ENCODE measurements around the gene IL22RA1. TPM values are rescaled to one million over a fixed set of nuclear protein-coding genes. Genes with fewer than 3 reads are reported as not detected.

The IL22RA1 gene, protein sequence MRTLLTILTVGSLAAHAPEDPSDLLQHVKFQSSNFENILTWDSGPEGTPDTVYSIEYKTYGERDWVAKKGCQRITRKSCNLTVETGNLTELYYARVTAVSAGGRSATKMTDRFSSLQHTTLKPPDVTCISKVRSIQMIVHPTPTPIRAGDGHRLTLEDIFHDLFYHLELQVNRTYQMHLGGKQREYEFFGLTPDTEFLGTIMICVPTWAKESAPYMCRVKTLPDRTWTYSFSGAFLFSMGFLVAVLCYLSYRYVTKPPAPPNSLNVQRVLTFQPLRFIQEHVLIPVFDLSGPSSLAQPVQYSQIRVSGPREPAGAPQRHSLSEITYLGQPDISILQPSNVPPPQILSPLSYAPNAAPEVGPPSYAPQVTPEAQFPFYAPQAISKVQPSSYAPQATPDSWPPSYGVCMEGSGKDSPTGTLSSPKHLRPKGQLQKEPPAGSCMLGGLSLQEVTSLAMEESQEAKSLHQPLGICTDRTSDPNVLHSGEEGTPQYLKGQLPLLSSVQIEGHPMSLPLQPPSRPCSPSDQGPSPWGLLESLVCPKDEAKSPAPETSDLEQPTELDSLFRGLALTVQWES
- total RNA-seq (2014; rRNA removed; shearing (Covaris generic)) (not detected in 2 replicates), total RNA-seq (2022) (not detected in 2 replicates), Bru-seq, nascent RNA (percentile 13 among the genes with signal in this experiment), BruChase-seq, experiment 1, labeled RNA remaining after a 6-hour chase (percentile 11 among the genes with signal in this experiment), BruChase-seq, experiment 2, labeled RNA remaining after a 2-hour chase (percentile 5 among the genes with signal in this experiment)
- long read RNA-seq = 0 reads

GRCh38 chr1:24142546-24143534, at the start of gene IL22RA1:
IL22RA1 (minus strand) TSS chr1:24143140; CDS start chr1:24143082, 58 bp downstream.
- no TSS peak for BruUV-seq (replicated peaks)
- POLR2A ChIA-PET = interaction anchor here (0.9 kb wide), 1 partner anchor 167 kb away, joined by 3 read pairs; no protein-coding TSS in a partner anchor

DNA sequence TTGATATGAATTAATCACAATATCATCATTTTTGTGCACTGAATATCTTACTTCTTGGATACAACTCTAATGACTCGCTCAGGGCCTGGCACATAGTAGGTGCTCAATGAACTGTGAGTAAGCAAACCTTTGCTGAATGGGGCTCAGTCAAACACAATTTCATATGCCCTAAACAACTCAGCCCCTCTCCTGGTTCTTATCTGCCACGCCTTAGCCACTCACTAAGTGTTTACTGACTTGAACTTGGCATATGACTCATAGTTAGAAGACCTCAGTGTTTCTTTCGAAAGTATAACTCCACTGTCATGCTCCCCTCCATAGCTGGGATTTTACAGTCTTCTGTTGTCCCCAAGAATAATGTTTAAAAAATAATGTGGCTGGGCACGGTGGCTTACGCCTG, 48.9 kb upstream of the IL22RA1 start:
- Histone ChIP-seq H3K36me3 (ENCODE audit: insufficient read depth, low read length) (peaks cover under 1% of the 10 kb centered on the region; the same call in 1 of the 2 replicates), H4K20me1 (ENCODE audit: insufficient read depth, low read length) (no peaks in the 10 kb centered on the region), H3K9me2 (ENCODE audit: insufficient read depth, low read length) (no peaks in the 10 kb centered on the region), H3K4me3 (ENCODE audit: low read depth, low read length, poor library complexity, severe bottlenecking) (peak overlapping the region; percentile 31), H3K4me2 (ENCODE audit: low read length) (peak overlapping the region; percentile 90), H3K79me2 (ENCODE audit: insufficient read depth, low read depth, low read length) (peaks cover 2% of the 10 kb centered on the region), H2AFZ (ENCODE audit: low read length) (no peak overlapping the region), H3K27ac (ENCODE audit: low read depth, low read length, poor library complexity, severe bottlenecking) (peak overlapping the region; percentile 100), H3K4me1 (ENCODE audit: insufficient read depth, low read length, poor library complexity, severe bottlenecking) (peaks cover 69% of the 10 kb centered on the region), H3K9me3 (ENCODE audit: low read length) (no peaks in the 10 kb centered on the region)
- ChIA-PET CTCF (ENCODE audit: unreplicated experiment) (interaction anchor here (2.6 kb wide), 1 partner anchor 7 kb away, joined by 13 read pairs; no protein-coding TSS in a partner anchor), POLR2A (interaction anchor here (0.6 to 1.0 kb wide), 3 partner anchors 98 to 428 kb away, joined by 4 to 5 read pairs (median 4); no protein-coding TSS in a partner anchor)
- intact Hi-C loops (cut with micrococcal nuclease; ENCODE audit: unreplicated experiment) = loop anchor here (2.0 to 5.0 kb wide), 3 partner anchors 41 to 555 kb away; partner anchors contain the start of genes CLIC4 and SRSF10
- no TSS peak for BruUV-seq (replicated peaks)
- DNase-seq (ENCODE audit: low spot score) = no peak
- TF ChIP-seq, protein P1, sequence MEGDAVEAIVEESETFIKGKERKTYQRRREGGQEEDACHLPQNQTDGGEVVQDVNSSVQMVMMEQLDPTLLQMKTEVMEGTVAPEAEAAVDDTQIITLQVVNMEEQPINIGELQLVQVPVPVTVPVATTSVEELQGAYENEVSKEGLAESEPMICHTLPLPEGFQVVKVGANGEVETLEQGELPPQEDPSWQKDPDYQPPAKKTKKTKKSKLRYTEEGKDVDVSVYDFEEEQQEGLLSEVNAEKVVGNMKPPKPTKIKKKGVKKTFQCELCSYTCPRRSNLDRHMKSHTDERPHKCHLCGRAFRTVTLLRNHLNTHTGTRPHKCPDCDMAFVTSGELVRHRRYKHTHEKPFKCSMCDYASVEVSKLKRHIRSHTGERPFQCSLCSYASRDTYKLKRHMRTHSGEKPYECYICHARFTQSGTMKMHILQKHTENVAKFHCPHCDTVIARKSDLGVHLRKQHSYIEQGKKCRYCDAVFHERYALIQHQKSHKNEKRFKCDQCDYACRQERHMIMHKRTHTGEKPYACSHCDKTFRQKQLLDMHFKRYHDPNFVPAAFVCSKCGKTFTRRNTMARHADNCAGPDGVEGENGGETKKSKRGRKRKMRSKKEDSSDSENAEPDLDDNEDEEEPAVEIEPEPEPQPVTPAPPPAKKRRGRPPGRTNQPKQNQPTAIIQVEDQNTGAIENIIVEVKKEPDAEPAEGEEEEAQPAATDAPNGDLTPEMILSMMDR (conservative IDR thresholded peaks at IDR 0.05; ENCODE audit: low read length) = no peak
- no peak for TF ChIP-seq EZH2phosphoT487 (IDR thresholded peaks at IDR 0.05; ENCODE audit: borderline replicate concordance, low read depth, low read length)

More at GRCh38 chr1:24142546-24143534, at the start of gene IL22RA1:
- H3K27ac ChIP-seq (ENCODE audit: low read depth, low read length, poor library complexity, severe bottlenecking) = no peak within 1 kb of the TSS
- H2AFZ ChIP-seq (ENCODE audit: low read length) = no peak within 1 kb of the TSS
- intact Hi-C loops (cut with micrococcal nuclease; ENCODE audit: unreplicated experiment) = no loop called here
- H3K9me3 ChIP-seq (ENCODE audit: low read length) = no peaks in the 10 kb centered on the region
- H3K4me3 ChIP-seq (ENCODE audit: low read depth, low read length, poor library complexity, severe bottlenecking) = no peak within 1 kb of the TSS
- no peaks in the 10 kb centered on the region for H3K79me2 ChIP-seq (ENCODE audit: insufficient read depth, low read depth, low read length)
- no peaks in the 10 kb centered on the region for H3K36me3 ChIP-seq (ENCODE audit: insufficient read depth, low read length)
- DNase-seq (ENCODE audit: low spot score) = no peak
- no peaks in the 10 kb centered on the region for H3K9me2 ChIP-seq (ENCODE audit: insufficient read depth, low read length)
- TF ChIP-seq, protein P1 (conservative IDR thresholded peaks at IDR 0.05; ENCODE audit: low read length) = no peak
- TF ChIP-seq EZH2phosphoT487 (IDR thresholded peaks at IDR 0.05; ENCODE audit: borderline replicate concordance, low read depth, low read length) = no peak
- H3K4me1 ChIP-seq (ENCODE audit: insufficient read depth, low read length, poor library complexity, severe bottlenecking) = no peaks in the 10 kb centered on the region
- H3K4me2 ChIP-seq (ENCODE audit: low read length) = no peak within 1 kb of the TSS; the same call in 1 of the 2 replicates
- CTCF ChIA-PET (ENCODE audit: unreplicated experiment) = no interaction called here
- H4K20me1 ChIP-seq (ENCODE audit: insufficient read depth, low read length) = no peaks in the 10 kb centered on the region
